ENCODE data around the gene LGR5. TPM values are rescaled to one million over a fixed set of nuclear protein-coding genes. Genes with fewer than 3 reads are reported as not detected.

LGR5 gene
- total RNA-seq, 1 experiment from 2014 or later = 0.04 TPM

DNA sequence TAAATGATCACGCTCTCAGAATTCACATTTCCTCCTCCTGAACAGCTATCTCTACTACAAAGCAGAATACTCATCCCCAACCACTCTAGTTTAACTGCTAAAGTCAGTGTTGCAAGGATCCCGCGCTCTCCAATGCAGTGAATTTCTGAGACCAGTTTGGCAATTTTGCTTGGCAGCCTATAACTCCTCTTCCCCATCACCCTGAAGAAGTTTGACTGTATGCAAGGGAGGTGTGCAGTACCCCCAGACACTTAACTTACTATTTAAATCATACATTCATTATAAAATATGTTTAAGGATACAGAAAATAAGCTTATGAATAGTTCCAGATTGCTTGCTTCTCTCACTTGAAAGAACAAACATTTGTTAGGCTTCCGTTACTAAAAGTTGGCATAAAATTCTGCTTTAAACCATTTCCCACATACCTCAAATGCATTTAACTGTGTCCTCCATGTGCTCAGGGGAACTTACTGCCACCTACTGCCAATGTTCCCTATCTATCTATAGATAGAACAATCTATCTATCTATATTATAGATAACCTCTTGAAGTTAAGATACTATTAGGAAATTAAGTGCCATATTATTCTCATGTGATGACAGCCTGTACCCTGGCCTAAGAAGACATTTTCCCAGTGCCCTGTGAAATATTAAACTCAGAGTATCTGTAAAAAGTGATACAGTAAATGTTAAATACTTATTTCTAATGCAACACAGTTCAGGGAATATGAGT lies 2.4 kb downstream of the LGR5 start:
- no peaks in the 10 kb centered on the region for H4K20me1 ChIP-seq (ENCODE audit: low read length)
- intact Hi-C loops (cut with micrococcal nuclease) = no loop called here
- no peaks in the 10 kb centered on the region for H3K9me3 ChIP-seq (ENCODE audit: low read length)
- no peaks in the 10 kb centered on the region for H3K9me2 ChIP-seq (replicated peaks; ENCODE audit: low read length)
- H2AFZ ChIP-seq (ENCODE audit: low read length) = no peak overlapping the region
- ATAC-seq = no peak
- ChIA-PET CTCF (interaction anchor here (0.6 kb wide), 1 partner anchor 278 kb away, joined by 7 read pairs; no protein-coding TSS in a partner anchor), POLR2A (ENCODE audit: unreplicated experiment) (no interaction called here)
- H3K27me3 ChIP-seq (ENCODE audit: low read length) = peaks cover 88% of the 10 kb centered on the region
- no peaks in the 10 kb centered on the region for H3F3A ChIP-seq (ENCODE audit: low read length, unreplicated experiment)
- DNase-seq = no peak
- no peak overlapping the region for H3K27ac ChIP-seq (ENCODE audit: low read length)
- no peaks in the 10 kb centered on the region for H3K36me3 ChIP-seq (ENCODE audit: low read depth, low read length)
- peaks cover 18% of the 10 kb centered on the region for H3K4me1 ChIP-seq (ENCODE audit: insufficient read depth, low read length)
- no TSS peak for BruUV-seq (replicated peaks)
- H3K4me3 ChIP-seq (ENCODE audit: low read length) = no peak overlapping the region
- TF ChIP-seq EZH2phosphoT487 (IDR thresholded peaks at IDR 0.05; ENCODE audit: borderline replicate concordance, low read length) (no peak), EZH2 (IDR thresholded peaks at IDR 0.05; ENCODE audit: low read length, unreplicated experiment) (no peak)
- TF ChIP-seq, protein P1, sequence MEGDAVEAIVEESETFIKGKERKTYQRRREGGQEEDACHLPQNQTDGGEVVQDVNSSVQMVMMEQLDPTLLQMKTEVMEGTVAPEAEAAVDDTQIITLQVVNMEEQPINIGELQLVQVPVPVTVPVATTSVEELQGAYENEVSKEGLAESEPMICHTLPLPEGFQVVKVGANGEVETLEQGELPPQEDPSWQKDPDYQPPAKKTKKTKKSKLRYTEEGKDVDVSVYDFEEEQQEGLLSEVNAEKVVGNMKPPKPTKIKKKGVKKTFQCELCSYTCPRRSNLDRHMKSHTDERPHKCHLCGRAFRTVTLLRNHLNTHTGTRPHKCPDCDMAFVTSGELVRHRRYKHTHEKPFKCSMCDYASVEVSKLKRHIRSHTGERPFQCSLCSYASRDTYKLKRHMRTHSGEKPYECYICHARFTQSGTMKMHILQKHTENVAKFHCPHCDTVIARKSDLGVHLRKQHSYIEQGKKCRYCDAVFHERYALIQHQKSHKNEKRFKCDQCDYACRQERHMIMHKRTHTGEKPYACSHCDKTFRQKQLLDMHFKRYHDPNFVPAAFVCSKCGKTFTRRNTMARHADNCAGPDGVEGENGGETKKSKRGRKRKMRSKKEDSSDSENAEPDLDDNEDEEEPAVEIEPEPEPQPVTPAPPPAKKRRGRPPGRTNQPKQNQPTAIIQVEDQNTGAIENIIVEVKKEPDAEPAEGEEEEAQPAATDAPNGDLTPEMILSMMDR (conservative IDR thresholded peaks at IDR 0.05; ENCODE audit: low read depth, low read length) = no peak; the same call in 1 of the 2 replicates
- H3K9ac ChIP-seq (ENCODE audit: low read length) = no peak overlapping the region
- no peaks in the 10 kb centered on the region for H3K79me2 ChIP-seq (ENCODE audit: low read length)
- H3K4me2 ChIP-seq (ENCODE audit: low read length) = no peak overlapping the region

DNA sequence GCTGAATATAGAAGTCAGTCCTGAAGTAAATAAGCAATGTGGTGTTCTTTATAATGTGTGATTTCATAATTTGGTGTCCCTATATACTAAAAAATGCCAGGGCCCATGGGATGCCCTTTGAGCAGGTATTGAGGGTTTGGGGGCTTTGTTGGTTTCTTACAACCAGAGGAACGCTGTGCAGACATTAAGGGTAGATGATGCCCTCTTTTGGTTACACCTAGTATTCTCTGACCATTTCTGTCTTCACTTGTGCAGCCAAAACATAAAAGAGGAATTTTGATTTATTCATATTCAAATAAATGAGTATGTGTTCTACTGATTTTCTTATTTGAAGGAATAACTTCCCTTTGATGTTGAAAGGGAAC lies 3.0 kb downstream of the LGR5 start:
- ChIA-PET CTCF (no interaction called here), POLR2A (ENCODE audit: unreplicated experiment) (no interaction called here)
- H3F3A ChIP-seq (ENCODE audit: low read length, unreplicated experiment) = no peaks in the 10 kb centered on the region
- peaks cover 94% of the 10 kb centered on the region for H3K27me3 ChIP-seq (ENCODE audit: low read length)
- H3K9ac ChIP-seq (ENCODE audit: low read length) = no peak overlapping the region
- no peaks in the 10 kb centered on the region for H4K20me1 ChIP-seq (ENCODE audit: low read length)
- no peak overlapping the region for H3K4me3 ChIP-seq (ENCODE audit: low read length)
- no peaks in the 10 kb centered on the region for H3K79me2 ChIP-seq (ENCODE audit: low read length)
- H2AFZ ChIP-seq (ENCODE audit: low read length) = no peak overlapping the region
- peaks cover 18% of the 10 kb centered on the region for H3K4me1 ChIP-seq (ENCODE audit: insufficient read depth, low read length)
- H3K4me2 ChIP-seq (ENCODE audit: low read length) = no peak overlapping the region
- TF ChIP-seq, protein P1 (conservative IDR thresholded peaks at IDR 0.05; ENCODE audit: low read depth, low read length) = no peak; the same call in 1 of the 2 replicates
- TF ChIP-seq EZH2 (IDR thresholded peaks at IDR 0.05; ENCODE audit: low read length, unreplicated experiment) (no peak), EZH2phosphoT487 (IDR thresholded peaks at IDR 0.05; ENCODE audit: borderline replicate concordance, low read length) (no peak)
- intact Hi-C loops (cut with micrococcal nuclease) = no loop called here
- no peak for ATAC-seq
- BruUV-seq (replicated peaks) = no TSS peak
- no peaks in the 10 kb centered on the region for H3K9me2 ChIP-seq (replicated peaks; ENCODE audit: low read length)
- no peaks in the 10 kb centered on the region for H3K36me3 ChIP-seq (ENCODE audit: low read depth, low read length)
- no peak overlapping the region for H3K27ac ChIP-seq (ENCODE audit: low read length)
- DNase-seq = no peak
- H3K9me3 ChIP-seq (ENCODE audit: low read length) = no peaks in the 10 kb centered on the region

DNA sequence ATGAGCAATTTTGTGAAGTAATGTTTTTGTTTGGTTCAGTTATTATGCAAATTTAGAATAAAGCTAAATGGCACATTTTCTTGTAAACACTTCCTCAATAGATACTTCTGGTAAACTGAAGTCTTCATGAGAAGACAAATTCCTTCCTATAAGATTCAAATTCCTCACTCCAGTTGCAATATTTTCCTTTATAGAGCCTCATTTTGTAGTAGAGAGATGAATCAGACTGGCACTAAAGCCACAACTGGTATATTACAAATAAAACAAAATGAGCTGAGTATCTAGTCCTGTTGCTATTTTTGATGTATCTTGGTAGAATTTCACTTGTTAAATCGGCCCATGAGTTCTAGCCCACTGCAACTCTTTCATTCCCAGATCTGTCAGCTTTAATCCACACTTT lies 5.5 kb downstream of the LGR5 start:
- Histone ChIP-seq H3K4me3 (ENCODE audit: low read length) (no peak overlapping the region), H3K9me3 (ENCODE audit: low read length) (no peaks in the 10 kb centered on the region), H3K36me3 (ENCODE audit: low read depth, low read length) (no peaks in the 10 kb centered on the region), H3K9ac (ENCODE audit: low read length) (no peak overlapping the region), H4K20me1 (ENCODE audit: low read length) (no peaks in the 10 kb centered on the region), H3K9me2 (replicated peaks; ENCODE audit: low read length) (no peaks in the 10 kb centered on the region), H3K27ac (ENCODE audit: low read length) (no peak overlapping the region), H3K4me1 (ENCODE audit: insufficient read depth, low read length) (peaks cover 8% of the 10 kb centered on the region), H2AFZ (ENCODE audit: low read length) (no peak overlapping the region), H3K79me2 (ENCODE audit: low read length) (no peaks in the 10 kb centered on the region), H3K27me3 (ENCODE audit: low read length) (peaks cover 92% of the 10 kb centered on the region), H3F3A (ENCODE audit: low read length, unreplicated experiment) (no peaks in the 10 kb centered on the region), H3K4me2 (ENCODE audit: low read length) (no peak overlapping the region)
- no peak for DNase-seq
- intact Hi-C loops (cut with micrococcal nuclease) = no loop called here
- POLR2A ChIA-PET (ENCODE audit: unreplicated experiment) = no interaction called here
- TF ChIP-seq EZH2 (IDR thresholded peaks at IDR 0.05; ENCODE audit: low read length, unreplicated experiment) (no peak), EZH2phosphoT487 (IDR thresholded peaks at IDR 0.05; ENCODE audit: borderline replicate concordance, low read length) (no peak)
- TF ChIP-seq, protein P1 (conservative IDR thresholded peaks at IDR 0.05; ENCODE audit: low read depth, low read length) = no peak
- CTCF ChIA-PET = no interaction called here
- no TSS peak for BruUV-seq (replicated peaks)
- no peak for ATAC-seq

All from PC-3 (cell line).